ENCODE measurements around the gene HDAC4.
A peak's percentile ranks its signal among the peaks of the same experiment; 100 is the strongest.

HDAC4 gene

DNA sequence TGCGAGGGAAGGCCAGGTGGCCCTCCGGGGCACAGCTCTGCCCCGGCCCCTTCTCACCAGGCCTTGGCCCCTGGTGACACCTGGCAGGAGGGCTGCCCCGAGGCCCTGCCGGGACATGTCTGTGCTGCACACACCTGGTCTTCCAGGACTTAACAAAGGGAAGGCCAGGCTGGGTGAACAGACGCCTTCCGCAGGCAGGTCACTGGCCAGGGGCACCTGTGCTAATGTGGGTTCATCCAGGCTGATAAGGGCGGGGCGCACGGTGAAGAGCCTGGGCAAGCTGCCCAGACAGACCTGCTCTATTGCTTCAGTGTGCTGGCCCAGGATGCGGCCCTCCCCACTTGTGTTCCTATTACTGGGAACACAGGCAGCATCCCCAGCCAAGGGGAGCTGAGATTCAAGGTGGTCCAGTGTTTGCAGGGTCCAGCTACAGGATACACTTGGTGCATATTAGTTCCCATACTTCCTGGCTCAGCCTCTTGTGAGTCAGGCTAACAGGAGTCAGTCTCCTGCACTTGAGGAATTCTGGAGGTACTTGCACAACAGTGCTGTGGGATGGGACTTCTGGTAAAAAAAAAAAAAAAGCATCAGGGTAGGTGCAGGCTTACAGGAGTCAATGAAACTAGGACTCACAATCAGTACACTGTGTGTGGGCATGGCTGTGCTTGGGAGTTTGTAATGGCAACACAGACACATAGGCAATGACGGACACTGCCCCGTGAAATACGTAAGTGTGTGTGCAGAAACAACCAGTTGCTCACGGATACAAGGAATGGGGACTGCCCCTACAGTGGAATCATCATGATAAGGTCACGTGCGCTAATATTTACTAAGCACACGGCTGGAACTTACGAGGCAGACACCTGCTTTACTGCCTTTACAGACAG lies 291.5 kb downstream of the HDAC4 start:
- Histone ChIP-seq H2BK120ac (ENCODE audit: insufficient read depth, low read length, poor library complexity) (no peak overlapping the region), H3K27me3 (ENCODE audit: insufficient read depth, low read length) (no peaks in the 10 kb centered on the region), H3K79me2 (ENCODE audit: control insufficient read depth, insufficient read depth, low read length, poor library complexity) (no peaks in the 10 kb centered on the region), H2BK12ac (ENCODE audit: low read length) (no peak overlapping the region), H4K8ac (ENCODE audit: low read depth, low read length) (no peak overlapping the region), H2AFZ (ENCODE audit: insufficient read depth, low read length, poor library complexity) (no peak overlapping the region), H3K14ac (ENCODE audit: low read length) (no peak overlapping the region), H3K23ac (ENCODE audit: low read length) (no peak overlapping the region), H3K18ac (ENCODE audit: low read length) (no peak overlapping the region), H3K4me2 (ENCODE audit: low read length) (no peak overlapping the region), H4K91ac (ENCODE audit: low read depth, low read length) (no peak overlapping the region), H3K27ac (ENCODE audit: low read depth, low read length) (no peak overlapping the region), H3K4me3 (ENCODE audit: low read depth, low read length) (no peak overlapping the region), H3K9ac (ENCODE audit: low read length) (no peak overlapping the region), H3K4ac (ENCODE audit: low read depth, low read length) (no peak overlapping the region), H3K79me1 (ENCODE audit: low read length) (no peaks in the 10 kb centered on the region), H3K4me1 (ENCODE audit: control insufficient read depth in 1 of 2, insufficient read depth in 2 of 2, low read length in 2 of 2) (no peaks in the 10 kb centered on the region), H3K9me3 (ENCODE audit: insufficient read depth, low read depth, low read length) (no peaks in the 10 kb centered on the region), H4K12ac (ENCODE audit: low read depth, low read length) (no peak overlapping the region), H3K36me3 (ENCODE audit: control insufficient read depth in 1 of 2, insufficient read depth in 2 of 2, low read length in 2 of 2) (peaks cover 3 to 4% of the 10 kb centered on the region in 2 experiments), H2AK5ac (ENCODE audit: low read length) (no peak overlapping the region), H2BK5ac (ENCODE audit: low read depth, low read length, poor library complexity) (no peak overlapping the region)
- peak; percentile 90 to 94 for DNase-seq
- WGBS (ENCODE audit: extremely low coverage, insufficient coverage, insufficient read length): no CpG with 5 or more reads among the region's 19 CpGs

DNA sequence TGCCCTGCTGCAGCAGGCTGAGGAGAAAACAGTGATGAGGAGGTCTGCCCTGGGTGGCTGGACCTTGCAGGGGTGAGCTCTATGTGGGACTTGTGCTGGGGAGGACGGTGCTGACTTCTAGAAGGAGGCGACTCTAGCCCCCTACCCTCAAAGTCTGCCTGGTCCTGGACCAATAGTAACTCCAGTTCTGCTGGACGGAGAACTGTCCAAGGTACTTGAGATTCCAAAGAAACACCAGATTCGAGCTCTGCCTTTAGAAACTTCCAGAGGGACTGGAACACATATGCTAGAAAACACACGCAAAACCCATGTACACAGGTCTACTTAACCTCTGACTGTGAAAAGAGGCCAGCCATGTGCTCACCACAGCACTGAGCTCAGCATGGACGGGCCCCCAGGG lies 292.4 kb downstream of the HDAC4 start:
- no peak overlapping the region for H3K18ac ChIP-seq (ENCODE audit: low read length)
- H3K4me1 ChIP-seq (ENCODE audit: control insufficient read depth in 1 of 2, insufficient read depth in 2 of 2, low read length in 2 of 2): no peaks in the 10 kb centered on the region
- H4K12ac ChIP-seq (ENCODE audit: low read depth, low read length): no peak overlapping the region
- no peaks in the 10 kb centered on the region for H3K79me1 ChIP-seq (ENCODE audit: low read length)
- no peak overlapping the region for H2BK120ac ChIP-seq (ENCODE audit: insufficient read depth, low read length, poor library complexity)
- no CpG with 5 or more reads among the region's 6 CpGs for WGBS (ENCODE audit: extremely low coverage, insufficient coverage, insufficient read length)
- no peaks in the 10 kb centered on the region for H3K27me3 ChIP-seq (ENCODE audit: insufficient read depth, low read length)
- no peak overlapping the region for H2BK5ac ChIP-seq (ENCODE audit: low read depth, low read length, poor library complexity)
- H2AK5ac ChIP-seq (ENCODE audit: low read length): no peak overlapping the region
- H2BK12ac ChIP-seq (ENCODE audit: low read length): no peak overlapping the region
- no peak overlapping the region for H4K91ac ChIP-seq (ENCODE audit: low read depth, low read length)
- H3K36me3 ChIP-seq (ENCODE audit: control insufficient read depth in 1 of 2, insufficient read depth in 2 of 2, low read length in 2 of 2): peaks cover 3 to 4% of the 10 kb centered on the region in 2 experiments
- H3K4me3 ChIP-seq (ENCODE audit: low read depth, low read length): no peak overlapping the region
- H3K79me2 ChIP-seq (ENCODE audit: control insufficient read depth, insufficient read depth, low read length, poor library complexity): no peaks in the 10 kb centered on the region
- H3K4me2 ChIP-seq (ENCODE audit: low read length): no peak overlapping the region
- H3K14ac ChIP-seq (ENCODE audit: low read length): no peak overlapping the region
- DNase-seq: peak in 1 of 2 donors; percentile 18
- no peak overlapping the region for H3K27ac ChIP-seq (ENCODE audit: low read depth, low read length)
- no peak overlapping the region for H4K8ac ChIP-seq (ENCODE audit: low read depth, low read length)
- no peak overlapping the region for H3K4ac ChIP-seq (ENCODE audit: low read depth, low read length)
- no peaks in the 10 kb centered on the region for H3K9me3 ChIP-seq (ENCODE audit: insufficient read depth, low read depth, low read length)
- no peak overlapping the region for H2AFZ ChIP-seq (ENCODE audit: insufficient read depth, low read length, poor library complexity)
- H3K23ac ChIP-seq (ENCODE audit: low read length): no peak overlapping the region
- H3K9ac ChIP-seq (ENCODE audit: low read length): no peak overlapping the region

DNA sequence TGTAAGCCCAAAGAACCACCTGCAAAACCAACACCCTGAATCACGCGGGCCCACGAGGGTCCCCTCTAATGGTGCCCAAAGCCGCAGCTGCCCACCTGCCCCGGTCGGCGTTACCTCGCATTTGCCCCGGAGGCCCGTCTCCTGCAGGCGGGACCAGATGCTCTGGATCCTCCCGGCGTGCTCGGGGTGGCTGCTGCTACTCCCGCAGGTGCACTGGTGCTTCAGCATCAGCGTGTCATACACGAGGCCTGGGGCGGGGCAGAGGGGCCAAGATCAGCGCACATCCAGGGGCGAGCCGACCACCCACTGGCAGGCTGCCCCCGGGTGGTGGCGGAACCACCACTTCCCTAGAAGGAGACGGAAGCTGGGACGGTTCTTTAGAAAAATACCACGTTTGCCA lies 292.9 kb downstream of the HDAC4 start:
- H3K27me3 ChIP-seq (ENCODE audit: insufficient read depth, low read length): no peaks in the 10 kb centered on the region
- H3K14ac ChIP-seq (ENCODE audit: low read length): no peak overlapping the region
- no peaks in the 10 kb centered on the region for H3K79me1 ChIP-seq (ENCODE audit: low read length)
- H3K4ac ChIP-seq (ENCODE audit: low read depth, low read length): no peak overlapping the region
- peaks cover 3 to 4% of the 10 kb centered on the region in 2 experiments for H3K36me3 ChIP-seq (ENCODE audit: control insufficient read depth in 1 of 2, insufficient read depth in 2 of 2, low read length in 2 of 2)
- WGBS (ENCODE audit: extremely low coverage, insufficient coverage, insufficient read length): no CpG with 5 or more reads among the region's 26 CpGs
- H3K23ac ChIP-seq (ENCODE audit: low read length): no peak overlapping the region
- H4K8ac ChIP-seq (ENCODE audit: low read depth, low read length): no peak overlapping the region
- no peak overlapping the region for H2AFZ ChIP-seq (ENCODE audit: insufficient read depth, low read length, poor library complexity)
- no peak overlapping the region for H3K18ac ChIP-seq (ENCODE audit: low read length)
- H4K12ac ChIP-seq (ENCODE audit: low read depth, low read length): no peak overlapping the region
- DNase-seq: no peak
- no peak overlapping the region for H2BK120ac ChIP-seq (ENCODE audit: insufficient read depth, low read length, poor library complexity)
- H4K91ac ChIP-seq (ENCODE audit: low read depth, low read length): no peak overlapping the region
- no peak overlapping the region for H2AK5ac ChIP-seq (ENCODE audit: low read length)
- no peak overlapping the region for H3K4me3 ChIP-seq (ENCODE audit: low read depth, low read length)
- H3K4me1 ChIP-seq (ENCODE audit: control insufficient read depth in 1 of 2, insufficient read depth in 2 of 2, low read length in 2 of 2): no peaks in the 10 kb centered on the region
- H3K9ac ChIP-seq (ENCODE audit: low read length): no peak overlapping the region
- H2BK12ac ChIP-seq (ENCODE audit: low read length): no peak overlapping the region
- H3K27ac ChIP-seq (ENCODE audit: low read depth, low read length): no peak overlapping the region
- H2BK5ac ChIP-seq (ENCODE audit: low read depth, low read length, poor library complexity): no peak overlapping the region
- no peak overlapping the region for H3K4me2 ChIP-seq (ENCODE audit: low read length)
- H3K9me3 ChIP-seq (ENCODE audit: insufficient read depth, low read depth, low read length): no peaks in the 10 kb centered on the region
- H3K79me2 ChIP-seq (ENCODE audit: control insufficient read depth, insufficient read depth, low read length, poor library complexity): no peaks in the 10 kb centered on the region

DNA sequence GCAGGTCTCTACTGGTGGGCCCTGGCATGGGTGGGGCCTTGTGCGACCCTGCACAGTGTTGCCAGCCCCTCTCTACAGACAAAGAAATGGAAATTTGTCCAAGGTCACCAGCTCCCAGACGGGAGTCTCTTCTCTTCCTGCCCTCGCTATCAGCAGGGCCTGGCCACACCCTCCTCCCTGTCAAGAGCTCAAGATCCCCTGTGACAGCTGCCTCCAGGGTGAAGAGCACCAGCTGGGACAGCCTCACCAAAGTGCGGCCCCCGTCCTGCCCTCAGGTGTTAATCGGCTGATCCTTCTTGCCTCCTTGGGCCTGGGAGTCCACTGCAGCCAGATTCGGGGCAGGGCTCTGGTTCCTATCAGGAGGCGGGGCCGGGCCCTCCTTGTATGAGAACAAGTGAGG lies 293.9 kb downstream of the HDAC4 start:
- Histone ChIP-seq H3K4me1 (ENCODE audit: control insufficient read depth in 1 of 2, insufficient read depth in 2 of 2, low read length in 2 of 2) (no peaks in the 10 kb centered on the region), H3K14ac (ENCODE audit: low read length) (no peak overlapping the region), H3K18ac (ENCODE audit: low read length) (no peak overlapping the region), H2BK12ac (ENCODE audit: low read length) (no peak overlapping the region), H3K4me3 (ENCODE audit: low read depth, low read length) (no peak overlapping the region), H3K36me3 (ENCODE audit: control insufficient read depth in 1 of 2, insufficient read depth in 2 of 2, low read length in 2 of 2) (peaks cover 3 to 5% of the 10 kb centered on the region in 2 experiments), H3K27ac (ENCODE audit: low read depth, low read length) (no peak overlapping the region), H3K9ac (ENCODE audit: low read length) (no peak overlapping the region), H4K12ac (ENCODE audit: low read depth, low read length) (no peak overlapping the region), H3K23ac (ENCODE audit: low read length) (no peak overlapping the region), H4K8ac (ENCODE audit: low read depth, low read length) (no peak overlapping the region), H3K9me3 (ENCODE audit: insufficient read depth, low read depth, low read length) (no peaks in the 10 kb centered on the region), H3K27me3 (ENCODE audit: insufficient read depth, low read length) (no peaks in the 10 kb centered on the region), H4K91ac (ENCODE audit: low read depth, low read length) (no peak overlapping the region), H3K4me2 (ENCODE audit: low read length) (no peak overlapping the region), H2AK5ac (ENCODE audit: low read length) (no peak overlapping the region), H2BK120ac (ENCODE audit: insufficient read depth, low read length, poor library complexity) (no peak overlapping the region), H3K4ac (ENCODE audit: low read depth, low read length) (no peak overlapping the region), H3K79me2 (ENCODE audit: control insufficient read depth, insufficient read depth, low read length, poor library complexity) (no peaks in the 10 kb centered on the region), H2BK5ac (ENCODE audit: low read depth, low read length, poor library complexity) (no peak overlapping the region), H2AFZ (ENCODE audit: insufficient read depth, low read length, poor library complexity) (no peak overlapping the region), H3K79me1 (ENCODE audit: low read length) (no peaks in the 10 kb centered on the region)
- no CpG with 5 or more reads among the region's 9 CpGs for WGBS (ENCODE audit: extremely low coverage, insufficient coverage, insufficient read length)
- no peak for DNase-seq
